ENCODE data around the gene DHDH. TPM values are rescaled to one million over a fixed set of nuclear protein-coding genes. Genes with fewer than 3 reads are reported as not detected.

Gene DHDH
- polyA plus RNA-seq, 3 donors: 0.30 TPM; not detected in 2

- H3K27ac ChIP-seq (ENCODE audit: low read depth, low read length): no peak overlapping the region
- 92 to 98% (median 97%) methylated on average over 5 of the region's 5 CpGs for WGBS, 3 donors
Measured at GRCh38 chr19:48940902-48941301, 7.4 kb downstream of the DHDH start.

- WGBS, 3 donors: 88 to 92% (median 89%) methylated on average over 6 of the region's 6 CpGs
Measured at GRCh38 chr19:48943081-48943480, 9.6 kb downstream of the DHDH start.

GRCh38 chr19:48945415-48945814 is 11.9 kb downstream of the DHDH start:
- H3K27ac ChIP-seq (ENCODE audit: low read depth, low read length): no peak overlapping the region
- 87 to 94% (median 88%) methylated on average over 5 of the region's 5 CpGs for WGBS, 3 donors

More at GRCh38 chr19:48943081-48943480, 9.6 kb downstream of the DHDH start:
- H3K27ac ChIP-seq (ENCODE audit: low read depth, low read length): no peak overlapping the region

GRCh38 chr19:48945817-48946216 is 12.3 kb downstream of the DHDH start:
- no peak overlapping the region for H3K27ac ChIP-seq (ENCODE audit: low read depth, low read length)
- WGBS, 3 donors: 84 to 93% (median 92%) methylated on average over 2 of the region's 2 CpGs

- no peak overlapping the region for H3K27ac ChIP-seq (ENCODE audit: low read depth, low read length)
- 67 to 69% (median 69%) methylated on average over 9 of the region's 9 CpGs for WGBS, 3 donors
Measured at GRCh38 chr19:48946463-48947257, 13.2 kb downstream of the DHDH start.

- WGBS, 3 donors: 97 to 100% (median 98%) methylated on average over 3 of the region's 3 CpGs
- H3K27ac ChIP-seq (ENCODE audit: low read depth, low read length): no peak overlapping the region
Measured at GRCh38 chr19:48947258-48947542, 13.7 kb downstream of the DHDH start.

- no peak overlapping the region for H3K27ac ChIP-seq (ENCODE audit: low read depth, low read length)
- WGBS, 3 donors: 60 to 71% (median 65%) methylated on average over 3 of the region's 3 CpGs
Measured at GRCh38 chr19:48950159-48950558, 16.7 kb downstream of the DHDH start.

GRCh38 chr19:48950830-48951519 is 17.5 kb downstream of the DHDH start:
- no peak overlapping the region for H3K27ac ChIP-seq (ENCODE audit: low read depth, low read length)
- WGBS, 3 donors: 47 to 60% (median 53%) methylated on average over 9 of the region's 9 CpGs

GRCh38 chr19:48953141-48953540 is 19.6 kb downstream of the DHDH start:
- 68 to 90% (median 77%) methylated on average over 4 of the region's 4 CpGs for WGBS, 3 donors

GRCh38 chr19:48953990-48954594 is 20.6 kb downstream of the DHDH start:
- H3K27ac ChIP-seq (ENCODE audit: low read depth, low read length): no peak overlapping the region
- WGBS, 3 donors: 45 to 64% (median 58%) methylated on average over 11 of the region's 11 CpGs

More at GRCh38 chr19:48953141-48953540, 19.6 kb downstream of the DHDH start:
- no peak overlapping the region for H3K27ac ChIP-seq (ENCODE audit: low read depth, low read length)

- 0% methylated on average over 48 to 71 of the region's 71 CpGs for WGBS, 3 donors
- no peak within 1 kb of the TSS for H3K27ac ChIP-seq (ENCODE audit: low read depth, low read length)
Measured at GRCh38 chr19:48954595-48955307, 21.3 kb downstream of the DHDH start, which contains the start of gene BAX. TSS of gene BAX (plus strand) at chr19:48954875. CDS start at chr19:48954929, 54 bp downstream.

GRCh38 chr19:48955308-48955958 is 21.9 kb downstream of the DHDH start:
- no peak overlapping the region for H3K27ac ChIP-seq (ENCODE audit: low read depth, low read length)
- 60 to 61% (median 61%) methylated on average over 16 of the region's 16 CpGs for WGBS, 3 donors

GRCh38 chr19:48958006-48958405 is 24.5 kb downstream of the DHDH start:
- H3K27ac ChIP-seq (ENCODE audit: low read depth, low read length): no peak overlapping the region
- 95 to 97% (median 97%) methylated on average over 8 of the region's 8 CpGs for WGBS, 3 donors

- no peak overlapping the region for H3K27ac ChIP-seq (ENCODE audit: low read depth, low read length)
Measured at GRCh38 chr19:48959341-48960239, 26.1 kb downstream of the DHDH start.

GRCh38 chr19:48961051-48961649 is 27.7 kb downstream of the DHDH start:
- no peak overlapping the region for H3K27ac ChIP-seq (ENCODE audit: low read depth, low read length)
- WGBS, 3 donors: 85 to 89% (median 88%) methylated on average over 17 to 19 of the region's 19 CpGs

More at GRCh38 chr19:48959341-48960239, 26.1 kb downstream of the DHDH start:
- WGBS, 3 donors: 71 to 86% (median 78%) methylated on average over 16 of the region's 16 CpGs

- H3K27ac ChIP-seq (ENCODE audit: low read depth, low read length): no peak overlapping the region
- 83 to 89% (median 85%) methylated on average over 12 of the region's 12 CpGs for WGBS, 3 donors
Measured at GRCh38 chr19:48961673-48962028, 28.2 kb downstream of the DHDH start.
